Subcutaneous abdominal adipose tissue (tissue), 5 donors: Measurements from ENCODE around the gene SSNA1.
A peak's percentile ranks its signal among the peaks of the same experiment; 100 is the strongest.

Experiments used
- H3K27ac ChIP-seq: one replicate; pipeline ENCODE4 v1.7.0; 2013; ENCODE audit warnings: low read depth, mild to moderate bottlenecking, inconsistent platforms, low read length, moderate library complexity
- H3K27me3 ChIP-seq, 5 donors: one replicate each; pipeline ENCODE4 v1.7.0; 2013; ENCODE audit warnings: low read length in 5 of 5, inconsistent platforms in 1 of 5; ENCODE audit not compliant: control insufficient read depth in 5 of 5, insufficient read depth in 4 of 5
- H3K36me3 ChIP-seq, 5 donors: one replicate each; pipeline ENCODE4 v1.7.0; 2013; ENCODE audit warnings: low read length in 5 of 5; ENCODE audit not compliant: control insufficient read depth in 5 of 5, insufficient read depth in 5 of 5
- H3K4me1 ChIP-seq, 5 donors: one replicate each; pipeline ENCODE4 v1.7.0; 2013; ENCODE audit warnings: low read length in 5 of 5, mild to moderate bottlenecking in 3 of 5, moderate library complexity in 1 of 5; ENCODE audit not compliant: control insufficient read depth in 5 of 5, insufficient read depth in 5 of 5
- H3K4me3 ChIP-seq, 5 donors: one replicate each; pipeline ENCODE4 v1.7.0; 2013; ENCODE audit warnings: low read length in 5 of 5, low read depth in 1 of 5
- H3K9ac ChIP-seq, 5 donors: one replicate each; pipeline ENCODE4 v1.7.0; 2013; ENCODE audit warnings: low read length in 5 of 5, mild to moderate bottlenecking in 4 of 5, moderate library complexity in 3 of 5
- H3K9me3 ChIP-seq, 5 donors: one replicate each; pipeline ENCODE4 v1.7.0; 2013; ENCODE audit warnings: low read length in 5 of 5; ENCODE audit not compliant: control insufficient read depth in 5 of 5
- donor health status: healthy.
- donor health status: healthy.
- donor health status: healthy.
- donor health status: healthy.
- donor health status: healthy.

SSNA1 gene

GRCh38 chr9:137152844-137153405 lies 35.6 kb upstream of the SSNA1 start:
- peaks cover 14 to 39% (median 31%) of the 10 kb centered on the region in 5 donors for H3K27me3 ChIP-seq

GRCh38 chr9:137156567-137157375 lies 31.7 kb upstream of the SSNA1 start:
- H3K9ac ChIP-seq = no peak overlapping the region
- no peak overlapping the region for H3K27ac ChIP-seq
- peak overlapping the region in 1 of 5 donors; percentile 27 for H3K4me3 ChIP-seq
- H3K36me3 ChIP-seq = no peaks in the 10 kb centered on the region
- peaks cover 0 to 2% (median 0%) of the 10 kb centered on the region in 5 donors for H3K9me3 ChIP-seq
- H3K27me3 ChIP-seq = peaks cover 39 to 59% (median 57%) of the 10 kb centered on the region in 5 donors
- peaks cover 0 to 5% (median 4%) of the 10 kb centered on the region in 5 donors for H3K4me1 ChIP-seq

More at GRCh38 chr9:137152844-137153405, 35.6 kb upstream of the SSNA1 start:
- Histone ChIP-seq H3K4me3 (no peak overlapping the region), H3K27ac (no peak overlapping the region), H3K36me3 (no peaks in the 10 kb centered on the region), H3K9me3 (no peaks in the 10 kb centered on the region), H3K4me1 (peaks cover 0 to 5% (median 4%) of the 10 kb centered on the region in 5 donors), H3K9ac (no peak overlapping the region)

- Histone ChIP-seq H3K4me3 (no peak overlapping the region), H3K27me3 (peaks cover 39 to 68% (median 66%) of the 10 kb centered on the region in 5 donors), H3K9me3 (peaks cover 0 to 2% (median 0%) of the 10 kb centered on the region in 5 donors), H3K9ac (no peak overlapping the region), H3K36me3 (no peaks in the 10 kb centered on the region), H3K4me1 (peaks cover 0 to 8% (median 4%) of the 10 kb centered on the region in 5 donors), H3K27ac (no peak overlapping the region)
Measured at GRCh38 chr9:137157618-137158415, 30.7 kb upstream of the SSNA1 start.

GRCh38 chr9:137158625-137159024 lies 29.9 kb upstream of the SSNA1 start:
- Histone ChIP-seq H3K27me3 (peaks cover 44 to 74% (median 73%) of the 10 kb centered on the region in 5 donors), H3K9ac (no peak overlapping the region), H3K36me3 (no peaks in the 10 kb centered on the region), H3K4me1 (peaks cover 0 to 15% (median 8%) of the 10 kb centered on the region in 5 donors), H3K27ac (no peak overlapping the region), H3K4me3 (no peak overlapping the region), H3K9me3 (peaks cover 0 to 2% (median 0%) of the 10 kb centered on the region in 5 donors)

- Histone ChIP-seq H3K27me3 (peaks cover 49 to 82% (median 80%) of the 10 kb centered on the region in 5 donors), H3K36me3 (no peaks in the 10 kb centered on the region), H3K9ac (no peak overlapping the region), H3K4me3 (no peak overlapping the region), H3K27ac (no peak overlapping the region), H3K4me1 (peaks cover 0 to 15% (median 8%) of the 10 kb centered on the region in 5 donors), H3K9me3 (peaks cover 0 to 2% (median 0%) of the 10 kb centered on the region in 5 donors)
Measured at GRCh38 chr9:137159105-137160053, 29.1 kb upstream of the SSNA1 start.

- Histone ChIP-seq H3K36me3 (no peaks in the 10 kb centered on the region), H3K9ac (no peak overlapping the region), H3K27ac (no peak overlapping the region), H3K9me3 (peaks cover 0 to 2% (median 0%) of the 10 kb centered on the region in 5 donors), H3K4me3 (no peak overlapping the region), H3K27me3 (peaks cover 55 to 89% (median 83%) of the 10 kb centered on the region in 5 donors), H3K4me1 (peaks cover 0 to 15% (median 8%) of the 10 kb centered on the region in 5 donors)
Measured at GRCh38 chr9:137160054-137160425, 28.4 kb upstream of the SSNA1 start.

GRCh38 chr9:137160716-137161557 lies 27.5 kb upstream of the SSNA1 start:
- Histone ChIP-seq H3K4me3 (no peak overlapping the region), H3K36me3 (no peaks in the 10 kb centered on the region), H3K27me3 (peaks cover 53 to 89% (median 83%) of the 10 kb centered on the region in 5 donors), H3K4me1 (peaks cover 0 to 15% (median 8%) of the 10 kb centered on the region in 5 donors), H3K27ac (no peak overlapping the region), H3K9me3 (peaks cover 0 to 2% (median 0%) of the 10 kb centered on the region in 5 donors), H3K9ac (no peak overlapping the region)

- no peak overlapping the region for H3K4me3 ChIP-seq
Measured at GRCh38 chr9:137161558-137162486, 26.7 kb upstream of the SSNA1 start.

More at GRCh38 chr9:137161558-137162486, 26.7 kb upstream of the SSNA1 start:
- H3K9me3 ChIP-seq = peaks cover 0 to 2% (median 0%) of the 10 kb centered on the region in 5 donors
- no peak overlapping the region for H3K27ac ChIP-seq
- H3K4me1 ChIP-seq = peaks cover 0 to 10% (median 4%) of the 10 kb centered on the region in 5 donors
- no peak overlapping the region for H3K9ac ChIP-seq
- H3K36me3 ChIP-seq = no peaks in the 10 kb centered on the region
- H3K27me3 ChIP-seq = peaks cover 61 to 89% (median 83%) of the 10 kb centered on the region in 5 donors
